K562 (cell line): ENCODE data around the gene OPA1. TPM values are rescaled to one million over a fixed set of nuclear protein-coding genes. Genes with fewer than 3 reads are reported as not detected.

ENCODE experiments used
- ATF7 ChIP-seq: fragments of 450-650 bp; IDR thresholded peaks from 2 replicates; pipeline ENCODE4 v1.7.1; 2014; ENCODE audit warnings: mild to moderate bottlenecking, moderate library complexity
- BCL6 ChIP-seq: fragments of 250-450 bp; sonication (Bioruptor Pico); IDR thresholded peaks from 2 replicates; pipeline ENCODE4 v1.4.0; 2020
- BRCA1 ChIP-seq, 2 experiments: fragments of 450-650 bp in 1 of 2; sonication (generic) in 1 of 2; formaldehyde crosslinking in 1 of 2; IDR thresholded peaks; 2 replicates each; pipeline versions ENCODE4 v1.5.0 to v1.6.1; 2017 to 2020; ENCODE audit warnings: mild to moderate bottlenecking in 1 of 2, missing genetic modification reagents in 1 of 2
- E2F3 ChIP-seq: fragments of 250-450 bp; sonication (Bioruptor Pico); IDR thresholded peaks from 2 replicates; pipeline ENCODE4 v1.4.0; 2020; ENCODE audit warnings: mild to moderate bottlenecking
- EWSR1 ChIP-seq: fragments of 450-650 bp; IDR thresholded peaks from 2 replicates; pipeline ENCODE4 v1.6.1; 2018; ENCODE audit warnings: borderline replicate concordance, mild to moderate bottlenecking, low read depth, moderate library complexity; ENCODE audit not compliant: partially characterized antibody
- GABPB1 ChIP-seq: sonication (generic); formaldehyde crosslinking; IDR thresholded peaks from 2 replicates; pipeline ENCODE4 v1.8.0; 2022; ENCODE audit warnings: mild to moderate bottlenecking, missing genetic modification reagents
- HOXB6 ChIP-seq: fragments of 250-450 bp; sonication (Bioruptor Pico); IDR thresholded peaks from 2 replicates; pipeline ENCODE4 v1.5.1; 2022; ENCODE audit warnings: mild to moderate bottlenecking, borderline replicate concordance
- ILF3 ChIP-seq: fragments of 450-650 bp; IDR thresholded peaks from 2 replicates; pipeline ENCODE4 v1.6.1; 2018; ENCODE audit warnings: antibody characterized with exemption, mild to moderate bottlenecking, moderate library complexity, borderline replicate concordance
- KLF1 ChIP-seq: fragments of 450-650 bp; IDR thresholded peaks from 2 replicates; pipeline ENCODE4 v1.6.1; 2016; ENCODE audit warnings: missing genetic modification characterization, missing compliant biosample characterization
- MTA1 ChIP-seq: fragments of 450-650 bp; IDR thresholded peaks from 2 replicates; pipeline ENCODE4 v1.6.1; 2017; ENCODE audit warnings: borderline replicate concordance
- RBBP5 ChIP-seq: fragments of 200-600 bp; sonication (generic); IDR thresholded peaks from 2 replicates; pipeline ENCODE4 v1.6.1; 2012; ENCODE audit warnings: borderline replicate concordance, mild to moderate bottlenecking, low read length, control low read depth, inconsistent platforms; ENCODE audit not compliant: insufficient read depth, poor library complexity, severe bottlenecking
- RBM22 ChIP-seq: fragments of 200-400 bp; formaldehyde crosslinking; IDR thresholded peaks from 2 replicates; pipeline ENCODE4 v1.6.1; 2018; ENCODE audit warnings: low read length, low read depth; ENCODE audit not compliant: poor library complexity, severe bottlenecking
- SMC3 ChIP-seq: conservative IDR thresholded peaks from 2 replicates; pipeline ENCODE4 v1.6.1; 2011; ENCODE audit warnings: low read depth, low read length, improper control_type of control experiment; ENCODE audit not compliant: insufficient read depth
- TOE1 ChIP-seq, 2 experiments: fragments of 450-650 bp in 1 of 2; sonication (generic) in 1 of 2; formaldehyde crosslinking in 1 of 2; IDR thresholded peaks; 2 replicates each; pipeline versions ENCODE4 v1.7.1 to v1.8.0; 2016 to 2022; ENCODE audit warnings: borderline replicate concordance in 2 of 2, mild to moderate bottlenecking in 2 of 2, antibody characterized with exemption in 1 of 2, inconsistent platforms in 1 of 2, low read depth in 1 of 2, missing genetic modification reagents in 1 of 2, moderate library complexity in 1 of 2
- ZNF354B ChIP-seq: fragments of 250-450 bp; sonication (Bioruptor Pico); IDR thresholded peaks from 2 replicates; pipeline ENCODE4 v1.4.0; 2020
- ZNF551 ChIP-seq: fragments of 250-450 bp; sonication (Bioruptor Pico); IDR thresholded peaks from 2 replicates; pipeline ENCODE4 v1.5.0; 2021; ENCODE audit warnings: mild to moderate bottlenecking, moderate library complexity
- ZNF79 ChIP-seq: fragments of 250-450 bp; sonication (Bioruptor Pico); IDR thresholded peaks from 2 replicates; pipeline ENCODE4 v1.4.0; 2020; ENCODE audit warnings: low read depth, mild to moderate bottlenecking, moderate library complexity
- polyA plus RNA-seq, 8 experiments: library from polyadenylated mRNA; depleted of rRNA in 4 of 8; stranded (reverse) in 5 of 8; unstranded in 3 of 8; fragments of >200 nt; fragmentation: Nextera tagmentation in 2 of 8; fragmentation: Illumina TruSeq in 1 of 8; extraction: Ambion mirVana in 2 of 8; extraction: Trizol in 1 of 8; gene quantifications; 2 replicates each; pipeline versions ENCODE4 v1.2.1 to v1.2.3, GENCODE V29; 2011 to 2014; ENCODE audit warnings: inconsistent platforms in 1 of 8, missing spikeins in 1 of 8
- total RNA-seq, 7 experiments: library from RNA; depleted of rRNA in 6 of 7; stranded (reverse); fragments of >200 nt in 6 of 7; fragmentation: Illumina TruSeq in 2 of 7; extraction: Trizol in 2 of 7; gene quantifications; 2 replicates each; pipeline versions ENCODE4 v1.2.1 to v1.2.3, GENCODE V29; 2011 to 2021; ENCODE audit warnings: low replicate concordance in 1 of 7
- TF ChIP-seq, protein P1 (sequence below), 2 experiments: fragments of 450-650 bp in 1 of 2; sonication (generic) in 1 of 2; formaldehyde crosslinking in 1 of 2; IDR thresholded peaks; 2 replicates each; pipeline versions ENCODE4 v1.7.1 to v1.9.0; 2016 to 2022; ENCODE audit warnings: inconsistent platforms in 1 of 2, mild to moderate bottlenecking in 1 of 2, missing genetic modification reagents in 1 of 2

OPA1 gene
- total and polyA plus RNA-seq, 9 of the 15 experiments (the other 6 are each of a cell fraction or from before 2014, with no cell fraction given) = 19.7 to 127 (median 94.7) TPM

DNA sequence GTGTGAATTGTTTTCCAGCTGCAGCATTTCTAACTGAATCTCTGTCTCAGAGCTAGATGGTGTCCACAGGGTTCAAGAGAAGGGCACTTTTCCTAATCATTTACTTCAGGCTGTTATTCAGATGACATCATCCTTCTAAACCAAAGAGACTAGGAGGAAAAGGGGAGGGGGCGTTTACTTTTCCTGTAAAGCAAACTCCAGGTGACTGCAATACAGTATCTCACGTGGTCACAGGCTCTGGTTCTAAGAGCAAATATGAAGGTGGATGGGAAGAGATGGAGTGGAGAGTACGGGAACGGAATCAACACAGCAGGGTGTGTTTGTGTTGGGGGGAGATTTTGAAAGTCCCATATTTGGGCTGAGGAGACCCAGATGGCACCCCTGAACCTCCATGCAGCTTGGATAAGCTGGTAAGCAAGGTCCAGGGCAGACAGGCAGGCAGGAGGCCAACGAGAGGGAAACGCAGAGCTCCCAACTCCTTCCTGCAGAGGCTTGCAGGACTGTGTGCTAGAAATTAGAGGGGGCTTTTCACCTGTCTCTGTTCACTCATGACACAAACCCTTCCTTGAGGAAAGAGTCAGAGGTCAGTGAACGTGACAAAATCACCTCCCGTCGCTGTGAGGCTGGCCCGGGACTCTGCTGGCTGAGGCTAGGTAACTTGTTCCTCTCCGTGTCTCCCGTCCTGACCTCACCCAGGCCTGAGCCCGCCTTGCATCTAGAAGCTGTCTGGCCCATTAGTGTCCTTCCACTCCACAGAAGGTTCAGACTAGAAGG lies 151.2 kb downstream of the OPA1 start (continued):
- TF ChIP-seq RBM22 = no peak
- no peak for TF ChIP-seq SMC3
- TF ChIP-seq E2F3 (CRISPR knock-in tag) = 0 out of 2 replicates have a peak, but pooled peaks have one; percentile 19
- no peak for TF ChIP-seq EWSR1
- TF ChIP-seq ILF3 = no peak
- no peak for TF ChIP-seq ZNF79 (CRISPR knock-in tag)
- TF ChIP-seq TOE1 (IDR thresholded peaks at IDR 0.05; ENCODE audit: borderline replicate concordance) = peak; percentile 56; the same call in 1 of the 2 replicates
- no peak for TF ChIP-seq TOE1 (CRISPR knock-in tag; IDR thresholded peaks at IDR 0.05; ENCODE audit: borderline replicate concordance, low read depth)
- TF ChIP-seq KLF1 = no peak
- TF ChIP-seq, protein P1, sequence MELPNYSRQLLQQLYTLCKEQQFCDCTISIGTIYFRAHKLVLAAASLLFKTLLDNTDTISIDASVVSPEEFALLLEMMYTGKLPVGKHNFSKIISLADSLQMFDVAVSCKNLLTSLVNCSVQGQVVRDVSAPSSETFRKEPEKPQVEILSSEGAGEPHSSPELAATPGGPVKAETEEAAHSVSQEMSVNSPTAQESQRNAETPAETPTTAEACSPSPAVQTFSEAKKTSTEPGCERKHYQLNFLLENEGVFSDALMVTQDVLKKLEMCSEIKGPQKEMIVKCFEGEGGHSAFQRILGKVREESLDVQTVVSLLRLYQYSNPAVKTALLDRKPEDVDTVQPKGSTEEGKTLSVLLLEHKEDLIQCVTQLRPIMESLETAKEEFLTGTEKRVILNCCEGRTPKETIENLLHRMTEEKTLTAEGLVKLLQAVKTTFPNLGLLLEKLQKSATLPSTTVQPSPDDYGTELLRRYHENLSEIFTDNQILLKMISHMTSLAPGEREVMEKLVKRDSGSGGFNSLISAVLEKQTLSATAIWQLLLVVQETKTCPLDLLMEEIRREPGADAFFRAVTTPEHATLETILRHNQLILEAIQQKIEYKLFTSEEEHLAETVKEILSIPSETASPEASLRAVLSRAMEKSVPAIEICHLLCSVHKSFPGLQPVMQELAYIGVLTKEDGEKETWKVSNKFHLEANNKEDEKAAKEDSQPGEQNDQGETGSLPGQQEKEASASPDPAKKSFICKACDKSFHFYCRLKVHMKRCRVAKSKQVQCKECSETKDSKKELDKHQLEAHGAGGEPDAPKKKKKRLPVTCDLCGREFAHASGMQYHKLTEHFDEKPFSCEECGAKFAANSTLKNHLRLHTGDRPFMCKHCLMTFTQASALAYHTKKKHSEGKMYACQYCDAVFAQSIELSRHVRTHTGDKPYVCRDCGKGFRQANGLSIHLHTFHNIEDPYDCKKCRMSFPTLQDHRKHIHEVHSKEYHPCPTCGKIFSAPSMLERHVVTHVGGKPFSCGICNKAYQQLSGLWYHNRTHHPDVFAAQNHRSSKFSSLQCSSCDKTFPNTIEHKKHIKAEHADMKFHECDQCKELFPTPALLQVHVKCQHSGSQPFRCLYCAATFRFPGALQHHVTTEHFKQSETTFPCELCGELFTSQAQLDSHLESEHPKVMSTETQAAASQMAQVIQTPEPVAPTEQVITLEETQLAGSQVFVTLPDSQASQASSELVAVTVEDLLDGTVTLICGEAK (IDR thresholded peaks at IDR 0.05) = no peak
- TF ChIP-seq, protein P1 (CRISPR knock-in tag; IDR thresholded peaks at IDR 0.05) = no peak
- TF ChIP-seq BRCA1 (IDR thresholded peaks at IDR 0.05) = no peak
- TF ChIP-seq BRCA1 (CRISPR knock-in tag; IDR thresholded peaks at IDR 0.05) = no peak
- no peak for TF ChIP-seq ZNF551 (CRISPR knock-in tag)
- TF ChIP-seq MTA1 = no peak
- no peak for TF ChIP-seq BCL6 (CRISPR knock-in tag)
- no peak for TF ChIP-seq HOXB6
- no peak for TF ChIP-seq RBBP5
- TF ChIP-seq GABPB1 (CRISPR knock-in tag) = no peak
- TF ChIP-seq ATF7 = peak; percentile 95
- no peak for TF ChIP-seq ZNF354B (CRISPR knock-in tag)
